22Rv1 (cell line): ENCODE data around the gene EPN1.

Source experiments
- ZFX ChIP-seq: fragments of 450-650 bp; IDR thresholded peaks from 2 replicates; pipeline ENCODE4 v1.6.1; 2017; ENCODE audit warnings: antibody characterized with exemption, borderline replicate concordance
- TF ChIP-seq, protein P1 (sequence below): fragments of 450-650 bp; IDR thresholded peaks from 2 replicates; pipeline ENCODE4 v1.5.1; 2017; ENCODE audit warnings: mild to moderate bottlenecking

DNA sequence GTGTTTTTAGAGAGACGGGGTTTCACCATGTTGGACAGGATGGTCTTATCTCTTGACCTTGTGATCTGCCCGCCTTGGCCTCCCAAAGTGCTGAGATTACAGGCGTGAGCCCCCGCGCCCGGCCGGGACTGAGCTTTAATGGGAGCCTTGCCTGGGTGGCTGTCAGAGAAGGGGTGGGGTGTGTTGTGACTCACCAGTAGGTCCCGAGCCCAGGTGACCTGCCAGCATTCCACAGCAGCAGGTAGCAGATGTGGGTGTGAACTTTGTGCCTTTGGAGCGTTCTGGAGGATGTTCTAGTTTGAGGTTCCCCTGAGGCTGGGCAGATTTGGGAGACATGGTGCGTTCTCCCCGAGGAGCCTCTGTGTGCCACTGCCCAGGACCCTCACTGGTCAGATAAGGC lies 7.1 kb upstream of the EPN1 start:
- TF ChIP-seq, protein P1, sequence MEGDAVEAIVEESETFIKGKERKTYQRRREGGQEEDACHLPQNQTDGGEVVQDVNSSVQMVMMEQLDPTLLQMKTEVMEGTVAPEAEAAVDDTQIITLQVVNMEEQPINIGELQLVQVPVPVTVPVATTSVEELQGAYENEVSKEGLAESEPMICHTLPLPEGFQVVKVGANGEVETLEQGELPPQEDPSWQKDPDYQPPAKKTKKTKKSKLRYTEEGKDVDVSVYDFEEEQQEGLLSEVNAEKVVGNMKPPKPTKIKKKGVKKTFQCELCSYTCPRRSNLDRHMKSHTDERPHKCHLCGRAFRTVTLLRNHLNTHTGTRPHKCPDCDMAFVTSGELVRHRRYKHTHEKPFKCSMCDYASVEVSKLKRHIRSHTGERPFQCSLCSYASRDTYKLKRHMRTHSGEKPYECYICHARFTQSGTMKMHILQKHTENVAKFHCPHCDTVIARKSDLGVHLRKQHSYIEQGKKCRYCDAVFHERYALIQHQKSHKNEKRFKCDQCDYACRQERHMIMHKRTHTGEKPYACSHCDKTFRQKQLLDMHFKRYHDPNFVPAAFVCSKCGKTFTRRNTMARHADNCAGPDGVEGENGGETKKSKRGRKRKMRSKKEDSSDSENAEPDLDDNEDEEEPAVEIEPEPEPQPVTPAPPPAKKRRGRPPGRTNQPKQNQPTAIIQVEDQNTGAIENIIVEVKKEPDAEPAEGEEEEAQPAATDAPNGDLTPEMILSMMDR = no peak
- no peak for TF ChIP-seq ZFX
